NCI-H345 (cell line): ENCODE data around the gene TNFRSF6B.
"Not testable (repeated sequence)": the region's sequence is repeated elsewhere in the genome, so short reads cannot be mapped to it uniquely, and the experiment has no call there.

Experiments used
- DNase-seq: peaks from one replicate; lab custom pipeline; 2025; lab: John Stamatoyannopoulos, UW

Gene TNFRSF6B

DNA sequence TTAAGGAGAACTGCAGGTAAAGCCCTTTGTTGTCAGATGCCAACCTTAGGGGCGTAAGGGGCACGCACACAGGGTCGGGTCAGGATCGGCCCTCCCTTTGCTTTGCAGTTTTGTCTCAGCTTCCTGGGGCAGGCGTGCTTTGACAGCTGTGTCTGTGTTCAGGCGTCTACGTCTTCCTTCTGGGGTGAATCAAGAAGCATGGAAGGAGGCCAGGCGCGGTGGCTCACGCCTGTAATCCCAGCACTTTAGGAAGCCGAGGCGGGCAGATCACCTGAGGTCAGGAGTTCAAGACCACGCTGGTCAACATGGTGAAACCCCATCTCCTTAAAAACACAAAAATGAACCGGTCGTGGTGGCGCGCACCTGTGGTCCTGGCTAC lies 12.7 kb downstream of the TNFRSF6B start:
- DNase-seq, result no peak

GRCh38 chr20:63711085-63711645 lies 14.7 kb downstream of the TNFRSF6B start:
- DNase-seq, result no peak

- no peak for DNase-seq
Observed at GRCh38 chr20:63712191-63712590, 15.7 kb downstream of the TNFRSF6B start.

GRCh38 chr20:63714858-63715257 lies 18.4 kb downstream of the TNFRSF6B start:
- DNase-seq, result no peak

DNA sequence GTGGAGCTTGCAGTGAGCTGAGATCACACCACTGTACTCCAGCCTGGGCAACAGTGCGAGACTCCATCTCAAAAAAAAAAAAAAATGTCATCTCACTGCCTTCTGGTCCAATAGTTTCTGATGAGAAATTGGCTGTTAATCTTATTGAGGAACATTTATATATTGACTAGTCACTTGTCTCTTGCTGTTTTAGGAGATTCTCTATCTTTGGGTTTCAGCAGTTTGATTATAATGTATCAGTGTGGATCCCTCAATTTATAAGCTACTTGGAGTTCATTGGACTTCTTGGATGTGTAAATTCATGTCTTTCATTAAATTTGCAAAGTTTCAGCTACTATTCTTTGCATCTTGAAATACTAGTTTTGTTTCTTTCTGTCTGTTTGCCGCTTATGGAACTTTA lies 22.5 kb downstream of the TNFRSF6B start:
- DNase-seq, result no peak

- DNase-seq, result not testable (repeated sequence)
Observed at GRCh38 chr20:63722967-63723622, 26.6 kb downstream of the TNFRSF6B start.

DNA sequence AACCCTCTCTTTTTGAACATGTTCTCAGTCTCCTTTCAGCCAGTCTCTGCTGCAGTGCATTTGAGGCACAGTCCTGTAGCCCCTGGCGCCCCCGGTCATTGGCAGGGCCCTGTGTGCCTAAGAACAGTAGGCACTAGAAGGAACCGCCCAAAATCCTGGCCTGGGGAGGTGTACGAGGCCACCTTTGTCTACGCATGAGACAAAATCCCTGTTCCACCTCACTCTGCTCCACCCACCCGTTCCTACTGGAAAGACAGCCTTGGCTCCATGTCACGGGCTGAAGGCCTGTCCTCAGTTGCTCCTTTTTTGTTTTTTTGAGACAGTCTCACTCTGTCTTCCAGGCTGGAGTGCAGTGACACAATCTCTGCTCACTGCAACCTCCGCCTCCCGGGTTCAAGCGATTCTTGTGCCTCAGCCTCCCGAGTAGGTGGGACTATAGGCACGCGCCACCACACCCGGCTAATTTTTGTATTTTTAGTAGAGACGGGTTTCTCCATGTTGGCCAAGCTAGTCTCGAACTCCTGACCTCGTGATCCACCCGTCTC lies 33.8 kb downstream of the TNFRSF6B start:
- DNase-seq, result not testable (repeated sequence)

GRCh38 chr20:63731410-63731809 lies 35.0 kb downstream of the TNFRSF6B start:
- no peak for DNase-seq

DNA sequence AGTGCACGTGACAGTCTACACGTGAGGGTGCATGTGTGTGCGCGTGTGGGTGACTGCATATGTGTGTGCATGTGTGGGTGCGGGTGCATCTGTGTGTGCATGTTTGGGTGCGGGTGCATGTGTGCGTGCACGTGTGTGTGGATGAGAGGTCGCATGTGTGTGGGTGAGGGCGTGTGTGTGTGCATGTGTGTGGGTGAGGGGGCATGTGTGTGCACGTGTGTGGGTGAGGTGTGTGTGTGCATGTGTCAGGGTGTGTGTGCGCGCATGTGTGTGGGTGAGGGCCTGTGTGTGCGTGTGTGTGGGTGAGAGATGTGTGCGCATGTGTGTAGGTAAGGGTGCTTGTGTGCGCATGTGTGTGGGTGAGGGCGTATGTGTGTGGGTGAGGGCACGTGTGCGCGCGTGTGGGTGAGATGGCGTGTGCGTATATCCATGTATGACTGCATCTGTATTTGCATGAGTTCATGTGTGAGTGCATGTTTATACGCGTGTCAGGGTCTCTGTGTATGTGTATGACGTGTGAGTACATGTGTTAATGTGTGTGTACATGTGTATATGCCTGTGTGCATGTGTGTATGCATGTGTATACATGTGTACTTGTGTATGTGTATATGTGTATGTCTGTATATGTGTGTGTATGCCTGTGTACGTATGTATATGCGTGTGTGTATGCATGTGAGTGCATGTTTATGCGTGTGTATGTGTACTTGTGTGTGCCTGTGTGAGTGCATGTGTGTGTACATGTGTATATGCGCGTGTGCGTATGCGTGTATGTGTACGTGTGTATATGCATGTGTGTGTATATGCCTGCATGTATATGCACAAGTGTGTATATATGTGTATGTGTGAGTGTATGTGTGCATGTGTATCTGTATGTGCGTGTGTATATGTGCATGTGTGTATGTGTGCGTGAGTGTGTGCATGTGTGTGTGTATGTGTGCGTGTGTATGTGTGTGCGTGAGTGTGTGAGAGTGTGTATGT lies 36.0 kb downstream of the TNFRSF6B start:
- no peak for DNase-seq

- no peak for DNase-seq
Observed at GRCh38 chr20:63733117-63733516, 36.7 kb downstream of the TNFRSF6B start.

- no peak for DNase-seq
Observed at GRCh38 chr20:63733579-63734081, 37.2 kb downstream of the TNFRSF6B start.

- no peak for DNase-seq
Observed at GRCh38 chr20:63734111-63734945, 37.9 kb downstream of the TNFRSF6B start.

DNA sequence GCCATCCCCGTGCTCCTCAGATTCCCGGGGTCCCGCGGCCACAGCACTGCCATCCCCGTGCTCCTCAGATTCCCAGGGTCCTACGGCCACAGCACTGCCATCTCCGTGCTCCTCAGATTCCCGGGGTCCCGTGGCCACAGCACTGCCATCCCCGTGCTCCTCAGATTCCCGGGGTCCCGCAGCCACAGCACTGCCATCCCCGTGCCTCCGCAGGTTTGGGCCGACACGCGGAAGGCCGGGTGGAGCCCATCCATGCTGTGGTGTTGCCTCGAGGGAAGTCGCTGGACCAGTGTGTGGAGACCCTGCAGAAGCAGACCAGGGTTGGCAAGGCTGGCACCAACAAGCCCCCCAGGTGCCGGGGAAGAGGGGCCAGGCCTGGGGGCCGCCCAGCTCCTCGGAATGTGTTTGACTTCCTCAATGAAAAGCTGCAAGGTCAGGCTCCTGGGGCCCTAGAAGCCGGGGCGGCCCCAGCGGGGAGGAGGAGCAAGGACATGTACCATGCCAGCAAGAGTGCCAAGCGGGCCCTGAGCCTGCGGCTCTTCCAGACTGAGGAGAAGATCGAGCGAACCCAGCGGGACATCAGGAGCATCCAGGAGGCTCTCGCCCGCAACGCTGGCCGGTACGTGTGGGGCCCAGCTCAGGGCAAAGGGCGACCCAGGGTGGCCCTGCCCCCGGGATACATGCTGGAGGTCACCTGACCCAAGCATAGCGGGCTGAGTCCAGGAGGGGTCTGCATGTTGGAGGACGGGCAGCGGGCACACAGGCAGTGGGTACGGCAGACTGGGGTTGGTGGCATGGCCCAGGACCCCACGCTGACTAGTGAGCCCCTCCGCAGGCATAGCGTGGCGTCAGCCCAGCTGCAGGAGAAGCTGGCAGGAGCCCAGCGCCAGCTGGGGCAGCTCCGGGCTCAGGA lies 38.8 kb downstream of the TNFRSF6B start:
- no peak for DNase-seq

GRCh38 chr20:63735859-63736718 lies 39.6 kb downstream of the TNFRSF6B start, which contains the start of gene LIME1:
Gene LIME1 (plus strand): TSS chr20:63736664. CDS start chr20:63737550, 886 bp downstream.
- no peak for DNase-seq

DNA sequence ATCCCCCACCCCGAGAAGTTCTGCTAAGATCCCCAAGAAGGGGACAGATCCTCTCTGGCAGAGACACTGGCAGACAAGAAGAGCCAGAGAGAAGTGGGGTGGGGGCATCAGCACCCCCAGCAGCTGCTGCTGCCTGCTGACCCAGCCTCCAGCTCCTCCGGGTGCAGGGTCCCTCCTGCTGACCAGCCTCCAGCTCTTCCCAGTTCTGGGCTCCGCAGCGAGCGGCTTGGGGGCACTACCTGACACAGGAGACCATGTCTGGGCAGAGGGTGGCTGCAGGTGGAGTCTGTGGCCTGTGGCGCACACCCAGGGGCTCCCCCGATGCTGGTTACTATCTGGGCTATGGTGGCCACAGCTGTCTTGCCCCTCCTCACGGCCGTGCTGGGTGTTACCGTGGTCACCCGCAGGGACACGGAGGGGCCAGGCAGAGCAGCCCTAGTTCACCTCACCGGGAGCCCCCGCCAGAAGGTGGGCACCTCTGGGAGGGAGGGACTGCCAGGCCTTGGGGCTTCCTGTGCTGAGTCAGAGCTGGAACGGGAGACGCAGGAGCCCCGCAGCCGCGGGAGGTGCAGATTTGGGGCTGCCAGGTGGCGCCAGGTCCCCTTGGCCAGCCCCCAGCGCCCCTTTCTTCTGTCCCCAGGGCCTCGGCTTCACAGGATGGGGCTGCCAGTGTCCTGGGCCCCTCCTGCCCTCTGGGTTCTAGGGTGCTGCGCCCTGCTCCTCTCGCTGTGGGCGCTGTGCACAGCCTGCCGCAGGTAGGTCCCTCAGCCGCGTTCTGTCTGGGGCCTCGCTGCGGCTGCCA lies 40.6 kb downstream of the TNFRSF6B start:
- DNase-seq, result no peak

- DNase-seq, result no peak
Observed at GRCh38 chr20:63737695-63737944, 41.2 kb downstream of the TNFRSF6B start.

DNA sequence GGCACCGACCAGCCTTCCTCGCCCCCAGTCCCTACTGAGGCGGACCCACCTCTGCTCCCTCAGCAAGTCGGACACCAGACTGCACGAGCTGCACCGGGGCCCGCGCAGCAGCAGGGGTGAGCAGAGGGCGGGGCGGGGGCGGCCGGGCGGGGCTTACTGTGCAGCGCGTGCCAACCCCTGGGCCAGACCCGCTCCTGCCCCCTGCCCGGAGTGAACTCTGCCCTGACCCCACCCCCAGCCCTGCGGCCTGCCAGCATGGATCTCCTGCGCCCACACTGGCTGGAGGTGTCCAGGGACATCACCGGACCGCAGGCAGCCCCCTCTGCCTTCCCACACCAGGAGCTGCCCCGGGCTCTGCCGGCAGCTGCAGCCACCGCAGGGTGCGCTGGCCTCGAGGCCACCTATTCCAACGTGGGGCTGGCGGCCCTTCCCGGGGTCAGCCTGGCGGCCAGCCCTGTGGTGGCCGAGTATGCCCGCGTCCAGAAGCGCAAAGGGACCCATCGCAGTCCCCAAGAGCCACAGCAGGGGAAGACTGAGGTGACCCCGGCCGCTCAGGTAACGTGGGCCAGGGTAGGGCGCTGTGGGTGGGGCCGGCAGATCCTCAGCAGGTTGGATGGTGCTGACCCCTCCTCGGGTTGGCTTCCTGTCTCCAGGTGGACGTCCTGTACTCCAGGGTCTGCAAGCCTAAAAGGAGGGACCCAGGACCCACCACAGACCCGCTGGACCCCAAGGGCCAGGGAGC lies 41.7 kb downstream of the TNFRSF6B start:
- DNase-seq, result no peak

GRCh38 chr20:63738687-63739129 lies 42.3 kb downstream of the TNFRSF6B start:
- no peak for DNase-seq
